Natural killer cell treated with Interleukin-12 subunit alpha and Interleukin-12 subunit beta and Interleukin-15 and Interleukin-18, amount 100 ng/mL, for 72 hours (primary cell): ENCODE data around the gene LRRC4B. TPM values are rescaled to one million over a fixed set of nuclear protein-coding genes. Genes with fewer than 3 reads are reported as not detected.

Experiments used
- total RNA-seq, 2 donors: library from RNA; stranded (reverse); gene quantifications; one replicate each; pipeline ENCODE4 v1.2.3, GENCODE V29; 2022

Gene LRRC4B
- total RNA-seq, 2 donors from 2014 or later: not detected

Other genes starting within 250 kb of the LRRC4B start
- 10 to 100 TPM in 1 of 2 donors, 1 to 10 TPM in 1; 1.9 to 25.8 TPM for gene KCNC3, start 239.1 kb downstream of the LRRC4B start, total RNA-seq
- gene NAPSA, start 202.8 kb downstream of the LRRC4B start, total RNA-seq: 10 to 100 TPM in 1 of 2 donors, 1 to 10 TPM in 1; 2.4 to 12.4 TPM
- 10 to 100 TPM; 84.5 to 91.9 TPM for gene NR1H2, start 192.0 kb downstream of the LRRC4B start, total RNA-seq
- 100 to 1,000 TPM in 1 of 2 donors, 10 to 100 TPM in 1; 80.0 to 246 TPM for gene POLD1, start 184.1 kb downstream of the LRRC4B start, total RNA-seq
- gene SPIB, start 149.5 kb downstream of the LRRC4B start, total RNA-seq: 1 to 10 TPM in 1 of 2 donors, under 1 TPM in 1; 0.38 to 4.2 TPM
- gene MYBPC2, start 135.5 kb downstream of the LRRC4B start, total RNA-seq: under 1 TPM in 1 of 2 donors, not detected in 1; 0.50 TPM
- 100 to 1,000 TPM in 1 of 2 donors, 10 to 100 TPM in 1; 84.1 to 106 TPM for gene EMC10, start 91.9 kb downstream of the LRRC4B start, total RNA-seq
- gene GARIN5A, start 91.6 kb downstream of the LRRC4B start, total RNA-seq: 1 to 10 TPM in 1 of 2 donors, not detected in 1; 1.1 TPM
- 10 to 100 TPM; 39.8 to 46.0 TPM for gene JOSD2, start 57.2 kb downstream of the LRRC4B start, total RNA-seq
- not detected for gene ASPDH, start 54.5 kb downstream of the LRRC4B start, total RNA-seq
- gene SYT3, start 71.4 kb upstream of the LRRC4B start, total RNA-seq: not detected
- gene C19orf81, start 81.0 kb upstream of the LRRC4B start, total RNA-seq: not detected
- not detected for gene SHANK1, start 151.4 kb upstream of the LRRC4B start, total RNA-seq
- 1 to 10 TPM; 1.1 to 1.2 TPM for gene CLEC11A, start 154.9 kb upstream of the LRRC4B start, total RNA-seq
- not detected for gene GPR32, start 202.0 kb upstream of the LRRC4B start, total RNA-seq
- gene ACP4, start 222.0 kb upstream of the LRRC4B start, total RNA-seq: not detected